HepG2 (cell line): ENCODE results near the gene FAM124A. TPM values are rescaled to one million over a fixed set of nuclear protein-coding genes. Genes with fewer than 3 reads are reported as not detected.

Experiments
- ATAC-seq: fragments of 200-7000 bp; cut with Tn5 transposase; 3 replicates; pipeline ENCODE4 v1.9.1; 2020; ENCODE audit warnings: mild to moderate bottlenecking, moderate library complexity
- BruUV-seq: library from RNA; stranded (reverse); fragments of 400-500 nt; replicated peaks from 2 replicates; lab custom pipeline; 2021; lab: Mats Ljungman, UMichigan
- CTCF ChIA-PET: fragments of 300-600 bp; formaldehyde crosslinking; extraction: SDS; loops from one replicate; lab custom pipeline; 2021; ENCODE audit warnings: low total read pairs, inconsistent platforms, low intra/inter-chr PET ratio; lab: Yijun Ruan, JAX
- POLR2A ChIA-PET: fragments of 350-600 bp; sonication (Branson Sonifier 250); formaldehyde crosslinking; loops from one replicate; lab custom pipeline; 2020; ENCODE audit warnings: antibody characterized with exemption, inconsistent platforms; lab: Yijun Ruan, JAX
- DNase-seq: peaks from one replicate; pipeline ENCODE4 v3.0.0-alpha.2; 2015; ENCODE audit warnings: low spot score
- FAIRE-seq: peaks from 3 replicates; lab custom pipeline; 2011; peaks lifted over from hg19 to GRCh38; lab: Jason Lieb, UNC
- H2AFZ ChIP-seq: one replicate; pipeline ENCODE4 v1.6.1; 2011; ENCODE audit warnings: low read length, inconsistent platforms
- H3K27ac ChIP-seq: fragments of 300-600 bp; 3 replicates; pipeline ENCODE4 v1.8.0; 2011; ENCODE audit warnings: mixed run types, mild to moderate bottlenecking, mixed read lengths, low read length, inconsistent platforms; ENCODE audit not compliant: insufficient read depth; ENCODE audit errors: extremely low read length
- H3K27me3 ChIP-seq, 2 experiments: fragments of 200-600 bp in 1 of 2; 2 replicates in 1 of 2; 3 replicates in 1 of 2; pipeline versions ENCODE4 v1.6.0 to v1.8.0; 2011; ENCODE audit warnings: low read length in 2 of 2, mild to moderate bottlenecking in 2 of 2, moderate library complexity in 2 of 2, inconsistent platforms in 1 of 2; ENCODE audit not compliant: insufficient read depth in 2 of 2, control insufficient read depth in 1 of 2
- H3K36me3 ChIP-seq, 2 experiments: fragments of 200-600 bp in 1 of 2; replicated peaks in 1 of 2; 2 replicates in 1 of 2; 3 replicates in 1 of 2; pipeline versions ENCODE4 v1.5.1 to v1.8.0; 2011; ENCODE audit warnings: low read length in 2 of 2, inconsistent platforms in 1 of 2; ENCODE audit not compliant: insufficient read depth in 2 of 2, control insufficient read depth in 1 of 2
- H3K4me1 ChIP-seq: 2 replicates; pipeline ENCODE4 v1.5.1; 2012; ENCODE audit warnings: low read length, inconsistent platforms; ENCODE audit not compliant: insufficient read depth
- H3K4me2 ChIP-seq: 2 replicates; pipeline ENCODE4 v1.6.0; 2011; ENCODE audit warnings: low read depth, low read length, inconsistent platforms
- H3K4me3 ChIP-seq, 3 experiments: fragments of 200-600 bp in 1 of 3; sonication (generic), shearing (Covaris generic) in 1 of 3; replicated peaks in 1 of 3; 2 replicates each; pipeline ENCODE4 v1.5.1; 2011 to 2016; ENCODE audit warnings: low read length in 3 of 3, inconsistent platforms in 2 of 3, low read depth in 2 of 3, mild to moderate bottlenecking in 2 of 3, control low read depth in 1 of 3, mixed read lengths in 1 of 3; ENCODE audit not compliant: insufficient read depth in 1 of 3
- H3K79me2 ChIP-seq: one replicate; pipeline ENCODE4 v1.6.1; 2011; ENCODE audit warnings: low read length, inconsistent platforms; ENCODE audit not compliant: insufficient read depth
- H3K9ac ChIP-seq: 2 replicates; pipeline ENCODE4 v1.6.0; 2011; ENCODE audit warnings: mild to moderate bottlenecking, low read depth, low read length, inconsistent platforms; ENCODE audit not compliant: insufficient read depth
- H3K9me3 ChIP-seq: 2 replicates; pipeline ENCODE4 v1.5.1; 2012; ENCODE audit warnings: mild to moderate bottlenecking, low read length
- H4K20me1 ChIP-seq: 2 replicates; pipeline ENCODE4 v1.6.0; 2011; ENCODE audit warnings: inconsistent platforms, mild to moderate bottlenecking, low read length, moderate library complexity; ENCODE audit not compliant: insufficient read depth
- HMGA1 ChIP-seq: sonication (generic); formaldehyde crosslinking; conservative IDR thresholded peaks from 2 replicates; pipeline ENCODE4 v1.4.0; 2020; ENCODE audit warnings: missing genetic modification reagents
- KMT2B ChIP-seq: IDR thresholded peaks from 2 replicates; pipeline ENCODE4 v1.6.1; 2016; ENCODE audit warnings: missing genetic modification reagents, missing compliant biosample characterization
- PITX1 ChIP-seq: sonication (generic); formaldehyde crosslinking; IDR thresholded peaks from 2 replicates; pipeline ENCODE4 v1.5.1; 2020; ENCODE audit warnings: mild to moderate bottlenecking, missing genetic modification reagents
- PLRG1 ChIP-seq: fragments of 450-650 bp; conservative IDR thresholded peaks from 2 replicates; pipeline ENCODE4 v1.6.1; 2016
- POGZ ChIP-seq: sonication (generic); formaldehyde crosslinking; IDR thresholded peaks from 2 replicates; pipeline ENCODE4 v1.4.0; 2020; ENCODE audit warnings: mild to moderate bottlenecking, missing genetic modification reagents
- RFX5 ChIP-seq: IDR thresholded peaks from 2 replicates; pipeline ENCODE4 v1.6.1; 2011; ENCODE audit warnings: low read depth, low read length, improper control_type of control experiment
- SPEN ChIP-seq: sonication (generic); formaldehyde crosslinking; IDR thresholded peaks from 2 replicates; pipeline ENCODE4 v1.5.1; 2020; ENCODE audit warnings: low read depth, mild to moderate bottlenecking, missing genetic modification reagents
- ZNF33B ChIP-seq: sonication (generic); formaldehyde crosslinking; IDR thresholded peaks from 2 replicates; pipeline ENCODE4 v1.5.1; 2020; ENCODE audit warnings: mild to moderate bottlenecking, missing genetic modification reagents
- WGBS: methylation state at CpG from one replicate; pipeline ENCODE4 v1.1.6; 2017; ENCODE audit warnings: low lambda C conversion rate; 5-methylcytosine and 5-hydroxymethylcytosine counted together
- in situ Hi-C: cut with HindIII; loops from 2 replicates; pipeline ENCODE4 v1.10.0; 2017; ENCODE audit warnings: low pct_unique_long_range_greater_than_20kb; ENCODE audit not compliant: extremely low pct_ligation_motif_present
- intact Hi-C: fragments of 100-400 bp; cut with micrococcal nuclease; formaldehyde crosslinking; loops from one replicate; pipeline ENCODE4 v1.10.0; 2022; ENCODE audit not compliant: unreplicated experiment
- polyA plus RNA-seq, 8 experiments: library from polyadenylated mRNA; depleted of rRNA in 3 of 8; stranded (reverse) in 7 of 8; unstranded in 1 of 8; fragments of >200 nt; fragmentation: Illumina TruSeq in 4 of 8; extraction: Trizol in 4 of 8; gene quantifications; 2 replicates each; pipeline versions ENCODE4 v1.2.1 to v1.2.3, GENCODE V29; 2011 to 2016; ENCODE audit warnings: low read depth in 4 of 8, missing spikeins in 1 of 8, mixed read lengths in 1 of 8; ENCODE audit not compliant: insufficient read depth in 1 of 8
- total RNA-seq, 5 experiments: library from RNA; depleted of rRNA; stranded (reverse); fragments of >200 nt; fragmentation: Illumina TruSeq; extraction: Trizol; gene quantifications; 2 replicates each; pipeline ENCODE4 v1.2.3, GENCODE V29; 2016; ENCODE audit warnings: low read depth in 1 of 5
- TF ChIP-seq, protein P1 (sequence below): sonication (generic); formaldehyde crosslinking; conservative IDR thresholded peaks from 2 replicates; pipeline ENCODE4 v1.4.0; 2020; ENCODE audit warnings: missing genetic modification reagents
- TF ChIP-seq, protein P2 (sequence below): sonication (generic); formaldehyde crosslinking; IDR thresholded peaks from 2 replicates; pipeline ENCODE4 v1.4.0; 2020; ENCODE audit warnings: mild to moderate bottlenecking, missing genetic modification reagents
- TF ChIP-seq, protein P3 (sequence below): sonication (generic); formaldehyde crosslinking; IDR thresholded peaks from 2 replicates; pipeline ENCODE4 v1.8.1; 2022; ENCODE audit warnings: mild to moderate bottlenecking, missing genetic modification reagents
- TF ChIP-seq, protein P4 (sequence below): IDR thresholded peaks from 2 replicates; pipeline ENCODE4 v1.6.1; 2016; ENCODE audit warnings: control low read depth
- TF ChIP-seq, protein P5 (sequence below): sonication (generic); formaldehyde crosslinking; IDR thresholded peaks from 2 replicates; pipeline ENCODE4 v1.5.1; 2020; ENCODE audit warnings: missing genetic modification reagents, mild to moderate bottlenecking, borderline replicate concordance

The FAM124A gene
- total and polyA plus RNA-seq, 2 of the 13 experiments (the other 11 are each of a cell fraction or from before 2014, with no cell fraction given) = not detected

DNA sequence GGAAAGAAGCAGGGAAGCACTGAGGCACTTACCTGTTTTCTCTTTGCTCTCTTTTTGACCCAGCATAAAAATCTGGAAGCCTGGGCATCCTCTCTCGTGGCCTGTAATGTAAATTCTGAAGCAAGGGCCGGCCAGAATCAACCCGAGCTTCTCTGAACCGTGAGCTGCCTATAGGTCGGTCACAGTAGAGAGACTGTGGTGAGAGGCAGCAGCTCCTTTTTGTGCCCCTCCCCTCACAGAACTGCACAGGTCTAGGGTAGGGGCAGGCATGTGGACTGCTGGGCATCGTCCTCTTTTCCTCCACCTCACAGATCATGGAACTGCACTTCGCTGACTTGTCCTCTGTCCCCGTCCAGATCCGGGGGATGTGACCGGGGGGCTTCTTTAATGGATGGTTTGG, 12.5 kb downstream of the FAM124A start:
- Histone ChIP-seq H3K9me3 (no peaks in the 10 kb centered on the region), H2AFZ (no peak overlapping the region), H3K4me3 (no peak overlapping the region), H3K4me2 (no peak overlapping the region), H3K9ac (no peak overlapping the region), H3K79me2 (no peaks in the 10 kb centered on the region), H4K20me1 (no peaks in the 10 kb centered on the region), H3K36me3 (no peaks in the 10 kb centered on the region), H3K4me1 (no peaks in the 10 kb centered on the region), H3K27ac (no peak overlapping the region), H3K27me3 (peaks cover 2 to 37% of the 10 kb centered on the region in 2 experiments; a peak in 4 of 5 replicates)
- intact Hi-C loops = no loop called here
- DNase-seq (no peak), ATAC-seq (no peak), FAIRE-seq (no peak)
- no TSS peak for BruUV-seq
- in situ Hi-C loops = no loop called here
- ChIA-PET CTCF (no interaction called here), POLR2A (no interaction called here)
- WGBS = 25% methylated on average over 10 of the region's 10 CpGs
- TF ChIP-seq SPEN (CRISPR knock-in tag) (no peak), PITX1 (CRISPR knock-in tag) (no peak), PLRG1 (no peak), RFX5 (no peak), ZNF33B (CRISPR knock-in tag) (no peak), POGZ (CRISPR knock-in tag) (no peak), HMGA1 (CRISPR knock-in tag) (no peak), KMT2B (CRISPR knock-in tag) (no peak)
- TF ChIP-seq, protein P1, sequence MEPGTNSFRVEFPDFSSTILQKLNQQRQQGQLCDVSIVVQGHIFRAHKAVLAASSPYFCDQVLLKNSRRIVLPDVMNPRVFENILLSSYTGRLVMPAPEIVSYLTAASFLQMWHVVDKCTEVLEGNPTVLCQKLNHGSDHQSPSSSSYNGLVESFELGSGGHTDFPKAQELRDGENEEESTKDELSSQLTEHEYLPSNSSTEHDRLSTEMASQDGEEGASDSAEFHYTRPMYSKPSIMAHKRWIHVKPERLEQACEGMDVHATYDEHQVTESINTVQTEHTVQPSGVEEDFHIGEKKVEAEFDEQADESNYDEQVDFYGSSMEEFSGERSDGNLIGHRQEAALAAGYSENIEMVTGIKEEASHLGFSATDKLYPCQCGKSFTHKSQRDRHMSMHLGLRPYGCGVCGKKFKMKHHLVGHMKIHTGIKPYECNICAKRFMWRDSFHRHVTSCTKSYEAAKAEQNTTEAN = no peak
- TF ChIP-seq, protein P2, sequence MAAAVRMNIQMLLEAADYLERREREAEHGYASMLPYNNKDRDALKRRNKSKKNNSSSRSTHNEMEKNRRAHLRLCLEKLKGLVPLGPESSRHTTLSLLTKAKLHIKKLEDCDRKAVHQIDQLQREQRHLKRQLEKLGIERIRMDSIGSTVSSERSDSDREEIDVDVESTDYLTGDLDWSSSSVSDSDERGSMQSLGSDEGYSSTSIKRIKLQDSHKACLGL = no peak
- TF ChIP-seq, protein P3, sequence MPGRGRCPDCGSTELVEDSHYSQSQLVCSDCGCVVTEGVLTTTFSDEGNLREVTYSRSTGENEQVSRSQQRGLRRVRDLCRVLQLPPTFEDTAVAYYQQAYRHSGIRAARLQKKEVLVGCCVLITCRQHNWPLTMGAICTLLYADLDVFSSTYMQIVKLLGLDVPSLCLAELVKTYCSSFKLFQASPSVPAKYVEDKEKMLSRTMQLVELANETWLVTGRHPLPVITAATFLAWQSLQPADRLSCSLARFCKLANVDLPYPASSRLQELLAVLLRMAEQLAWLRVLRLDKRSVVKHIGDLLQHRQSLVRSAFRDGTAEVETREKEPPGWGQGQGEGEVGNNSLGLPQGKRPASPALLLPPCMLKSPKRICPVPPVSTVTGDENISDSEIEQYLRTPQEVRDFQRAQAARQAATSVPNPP (CRISPR knock-in tag) = no peak
- TF ChIP-seq, protein P4, sequence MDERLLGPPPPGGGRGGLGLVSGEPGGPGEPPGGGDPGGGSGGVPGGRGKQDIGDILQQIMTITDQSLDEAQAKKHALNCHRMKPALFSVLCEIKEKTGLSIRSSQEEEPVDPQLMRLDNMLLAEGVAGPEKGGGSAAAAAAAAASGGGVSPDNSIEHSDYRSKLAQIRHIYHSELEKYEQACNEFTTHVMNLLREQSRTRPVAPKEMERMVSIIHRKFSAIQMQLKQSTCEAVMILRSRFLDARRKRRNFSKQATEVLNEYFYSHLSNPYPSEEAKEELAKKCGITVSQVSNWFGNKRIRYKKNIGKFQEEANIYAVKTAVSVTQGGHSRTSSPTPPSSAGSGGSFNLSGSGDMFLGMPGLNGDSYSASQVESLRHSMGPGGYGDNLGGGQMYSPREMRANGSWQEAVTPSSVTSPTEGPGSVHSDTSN (CRISPR knock-in tag) = no peak
- TF ChIP-seq, protein P5, sequence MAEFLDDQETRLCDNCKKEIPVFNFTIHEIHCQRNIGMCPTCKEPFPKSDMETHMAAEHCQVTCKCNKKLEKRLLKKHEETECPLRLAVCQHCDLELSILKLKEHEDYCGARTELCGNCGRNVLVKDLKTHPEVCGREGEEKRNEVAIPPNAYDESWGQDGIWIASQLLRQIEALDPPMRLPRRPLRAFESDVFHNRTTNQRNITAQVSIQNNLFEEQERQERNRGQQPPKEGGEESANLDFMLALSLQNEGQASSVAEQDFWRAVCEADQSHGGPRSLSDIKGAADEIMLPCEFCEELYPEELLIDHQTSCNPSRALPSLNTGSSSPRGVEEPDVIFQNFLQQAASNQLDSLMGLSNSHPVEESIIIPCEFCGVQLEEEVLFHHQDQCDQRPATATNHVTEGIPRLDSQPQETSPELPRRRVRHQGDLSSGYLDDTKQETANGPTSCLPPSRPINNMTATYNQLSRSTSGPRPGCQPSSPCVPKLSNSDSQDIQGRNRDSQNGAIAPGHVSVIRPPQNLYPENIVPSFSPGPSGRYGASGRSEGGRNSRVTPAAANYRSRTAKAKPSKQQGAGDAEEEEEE (CRISPR knock-in tag) = no peak
